H1 (cell line): Measurements from ENCODE around the gene GET3. TPM values are rescaled to one million over a fixed set of nuclear protein-coding genes. Genes with fewer than 3 reads are reported as not detected.

Source experiments
- CHD1 ChIP-seq: IDR thresholded peaks from 2 replicates; pipeline ENCODE4 v1.6.1; 2012; ENCODE audit warnings: low read depth, low read length, improper control_type of control experiment
- CTBP2 ChIP-seq: IDR thresholded peaks from 2 replicates; pipeline ENCODE4 v1.7.0; 2011; ENCODE audit warnings: borderline replicate concordance, mild to moderate bottlenecking, moderate library complexity, mixed read lengths, low read length; ENCODE audit not compliant: insufficient read depth, insufficient read length
- HDAC2 ChIP-seq, 2 experiments: fragments of 300-600 bp in 1 of 2; sonication (generic) in 1 of 2; IDR thresholded peaks; 2 replicates each; pipeline ENCODE4 v1.6.1; 2011 to 2012; ENCODE audit warnings: low read depth in 2 of 2, low read length in 2 of 2, mild to moderate bottlenecking in 2 of 2, moderate library complexity in 2 of 2, borderline replicate concordance in 1 of 2, inconsistent platforms in 1 of 2
- PHF8 ChIP-seq: fragments of 200-600 bp; sonication (generic); conservative IDR thresholded peaks from 2 replicates; pipeline ENCODE4 v1.7.1; 2012; ENCODE audit warnings: low read depth, mild to moderate bottlenecking, inconsistent platforms, low read length, moderate library complexity
- RXRA ChIP-seq: IDR thresholded peaks from 2 replicates; pipeline ENCODE4 v1.6.1; 2011; ENCODE audit warnings: low read depth, mild to moderate bottlenecking, low read length, moderate library complexity; ENCODE audit not compliant: insufficient read depth
- SIRT6 ChIP-seq: IDR thresholded peaks from one replicate; pipeline ENCODE4 v1.7.1; 2012; ENCODE audit warnings: low read length, inconsistent platforms
- TCF12 ChIP-seq: IDR thresholded peaks from 2 replicates; pipeline ENCODE4 v1.6.1; 2011; ENCODE audit warnings: low read depth, mild to moderate bottlenecking, low read length
- TEAD4 ChIP-seq: IDR thresholded peaks from 2 replicates; pipeline ENCODE4 v1.6.1; 2012; ENCODE audit warnings: low read depth, low read length, inconsistent platforms, mixed read lengths
- polyA plus RNA-seq, 7 experiments: library from polyadenylated mRNA; depleted of rRNA in 3 of 7; stranded (reverse) in 5 of 7; unstranded in 2 of 7; fragments of >200 nt in 5 of 7; fragments of 200-250 nt in 2 of 7; gene quantifications; 1 replicate in 5 of 7; 2 replicates in 1 of 7; 4 replicates in 1 of 7; pipeline versions ENCODE4 v1.2.1 to v1.2.3, GENCODE V29; 2011 to 2013; ENCODE audit warnings: missing spikeins in 2 of 7, mixed read lengths in 2 of 7
- total RNA-seq: library from RNA; stranded (reverse); fragmentation: NEBNext Ultra II Directional; extraction: Animal tissue kit (Norgen Biotek cat#: 25700); gene quantifications from 2 replicates; pipeline ENCODE4 v1.2.1, GENCODE V29; 2021
- TF ChIP-seq, protein P1 (sequence below): fragments of 300-600 bp; sonication (generic); IDR thresholded peaks from 2 replicates; pipeline ENCODE4 v1.7.1; 2012; ENCODE audit warnings: low read length, moderate library complexity, mild to moderate bottlenecking, inconsistent platforms; ENCODE audit not compliant: insufficient replicate concordance

The GET3 gene
- total and polyA plus RNA-seq, 2 of the 8 experiments (the other 6 are each of a cell fraction or from before 2014, with no cell fraction given) = 105 to 297 TPM

DNA sequence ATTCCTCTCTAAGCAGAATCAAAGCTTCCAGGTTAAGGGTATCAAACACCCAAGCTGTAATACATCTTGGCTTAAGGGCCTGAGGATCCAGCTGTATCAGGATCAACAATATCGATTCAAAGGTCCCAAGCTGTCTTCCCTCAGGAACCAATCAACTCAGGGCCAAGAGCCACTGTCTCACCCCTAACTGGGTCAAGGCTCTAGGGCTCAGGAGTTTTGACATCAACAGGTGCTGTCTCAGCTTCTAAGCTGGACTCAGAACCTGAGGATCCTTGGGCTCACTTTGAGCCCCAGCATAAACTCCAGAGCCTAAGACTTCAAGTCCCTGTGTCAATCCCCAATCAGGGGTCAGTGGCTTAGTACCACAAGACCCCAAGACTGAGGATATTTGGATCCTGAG, 41.8 kb upstream of the GET3 start (continued):
- TF ChIP-seq CHD1 (no peak), CTBP2 (no peak), PHF8 (no peak), RXRA (no peak), HDAC2 (IDR thresholded peaks at IDR 0.05; ENCODE audit: borderline replicate concordance in 1 of 2, low read depth in 2 of 2, low read length in 2 of 2) (no peak), TEAD4 (no peak), TCF12 (no peak), SIRT6 (no peak)
- TF ChIP-seq, protein P1, sequence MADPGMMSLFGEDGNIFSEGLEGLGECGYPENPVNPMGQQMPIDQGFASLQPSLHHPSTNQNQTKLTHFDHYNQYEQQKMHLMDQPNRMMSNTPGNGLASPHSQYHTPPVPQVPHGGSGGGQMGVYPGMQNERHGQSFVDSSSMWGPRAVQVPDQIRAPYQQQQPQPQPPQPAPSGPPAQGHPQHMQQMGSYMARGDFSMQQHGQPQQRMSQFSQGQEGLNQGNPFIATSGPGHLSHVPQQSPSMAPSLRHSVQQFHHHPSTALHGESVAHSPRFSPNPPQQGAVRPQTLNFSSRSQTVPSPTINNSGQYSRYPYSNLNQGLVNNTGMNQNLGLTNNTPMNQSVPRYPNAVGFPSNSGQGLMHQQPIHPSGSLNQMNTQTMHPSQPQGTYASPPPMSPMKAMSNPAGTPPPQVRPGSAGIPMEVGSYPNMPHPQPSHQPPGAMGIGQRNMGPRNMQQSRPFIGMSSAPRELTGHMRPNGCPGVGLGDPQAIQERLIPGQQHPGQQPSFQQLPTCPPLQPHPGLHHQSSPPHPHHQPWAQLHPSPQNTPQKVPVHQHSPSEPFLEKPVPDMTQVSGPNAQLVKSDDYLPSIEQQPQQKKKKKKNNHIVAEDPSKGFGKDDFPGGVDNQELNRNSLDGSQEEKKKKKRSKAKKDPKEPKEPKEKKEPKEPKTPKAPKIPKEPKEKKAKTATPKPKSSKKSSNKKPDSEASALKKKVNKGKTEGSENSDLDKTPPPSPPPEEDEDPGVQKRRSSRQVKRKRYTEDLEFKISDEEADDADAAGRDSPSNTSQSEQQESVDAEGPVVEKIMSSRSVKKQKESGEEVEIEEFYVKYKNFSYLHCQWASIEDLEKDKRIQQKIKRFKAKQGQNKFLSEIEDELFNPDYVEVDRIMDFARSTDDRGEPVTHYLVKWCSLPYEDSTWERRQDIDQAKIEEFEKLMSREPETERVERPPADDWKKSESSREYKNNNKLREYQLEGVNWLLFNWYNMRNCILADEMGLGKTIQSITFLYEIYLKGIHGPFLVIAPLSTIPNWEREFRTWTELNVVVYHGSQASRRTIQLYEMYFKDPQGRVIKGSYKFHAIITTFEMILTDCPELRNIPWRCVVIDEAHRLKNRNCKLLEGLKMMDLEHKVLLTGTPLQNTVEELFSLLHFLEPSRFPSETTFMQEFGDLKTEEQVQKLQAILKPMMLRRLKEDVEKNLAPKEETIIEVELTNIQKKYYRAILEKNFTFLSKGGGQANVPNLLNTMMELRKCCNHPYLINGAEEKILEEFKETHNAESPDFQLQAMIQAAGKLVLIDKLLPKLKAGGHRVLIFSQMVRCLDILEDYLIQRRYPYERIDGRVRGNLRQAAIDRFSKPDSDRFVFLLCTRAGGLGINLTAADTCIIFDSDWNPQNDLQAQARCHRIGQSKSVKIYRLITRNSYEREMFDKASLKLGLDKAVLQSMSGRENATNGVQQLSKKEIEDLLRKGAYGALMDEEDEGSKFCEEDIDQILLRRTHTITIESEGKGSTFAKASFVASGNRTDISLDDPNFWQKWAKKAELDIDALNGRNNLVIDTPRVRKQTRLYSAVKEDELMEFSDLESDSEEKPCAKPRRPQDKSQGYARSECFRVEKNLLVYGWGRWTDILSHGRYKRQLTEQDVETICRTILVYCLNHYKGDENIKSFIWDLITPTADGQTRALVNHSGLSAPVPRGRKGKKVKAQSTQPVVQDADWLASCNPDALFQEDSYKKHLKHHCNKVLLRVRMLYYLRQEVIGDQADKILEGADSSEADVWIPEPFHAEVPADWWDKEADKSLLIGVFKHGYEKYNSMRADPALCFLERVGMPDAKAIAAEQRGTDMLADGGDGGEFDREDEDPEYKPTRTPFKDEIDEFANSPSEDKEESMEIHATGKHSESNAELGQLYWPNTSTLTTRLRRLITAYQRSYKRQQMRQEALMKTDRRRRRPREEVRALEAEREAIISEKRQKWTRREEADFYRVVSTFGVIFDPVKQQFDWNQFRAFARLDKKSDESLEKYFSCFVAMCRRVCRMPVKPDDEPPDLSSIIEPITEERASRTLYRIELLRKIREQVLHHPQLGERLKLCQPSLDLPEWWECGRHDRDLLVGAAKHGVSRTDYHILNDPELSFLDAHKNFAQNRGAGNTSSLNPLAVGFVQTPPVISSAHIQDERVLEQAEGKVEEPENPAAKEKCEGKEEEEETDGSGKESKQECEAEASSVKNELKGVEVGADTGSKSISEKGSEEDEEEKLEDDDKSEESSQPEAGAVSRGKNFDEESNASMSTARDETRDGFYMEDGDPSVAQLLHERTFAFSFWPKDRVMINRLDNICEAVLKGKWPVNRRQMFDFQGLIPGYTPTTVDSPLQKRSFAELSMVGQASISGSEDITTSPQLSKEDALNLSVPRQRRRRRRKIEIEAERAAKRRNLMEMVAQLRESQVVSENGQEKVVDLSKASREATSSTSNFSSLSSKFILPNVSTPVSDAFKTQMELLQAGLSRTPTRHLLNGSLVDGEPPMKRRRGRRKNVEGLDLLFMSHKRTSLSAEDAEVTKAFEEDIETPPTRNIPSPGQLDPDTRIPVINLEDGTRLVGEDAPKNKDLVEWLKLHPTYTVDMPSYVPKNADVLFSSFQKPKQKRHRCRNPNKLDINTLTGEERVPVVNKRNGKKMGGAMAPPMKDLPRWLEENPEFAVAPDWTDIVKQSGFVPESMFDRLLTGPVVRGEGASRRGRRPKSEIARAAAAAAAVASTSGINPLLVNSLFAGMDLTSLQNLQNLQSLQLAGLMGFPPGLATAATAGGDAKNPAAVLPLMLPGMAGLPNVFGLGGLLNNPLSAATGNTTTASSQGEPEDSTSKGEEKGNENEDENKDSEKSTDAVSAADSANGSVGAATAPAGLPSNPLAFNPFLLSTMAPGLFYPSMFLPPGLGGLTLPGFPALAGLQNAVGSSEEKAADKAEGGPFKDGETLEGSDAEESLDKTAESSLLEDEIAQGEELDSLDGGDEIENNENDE = no peak
